ENCODE results near the gene SMC6. TPM values are rescaled to one million over a fixed set of nuclear protein-coding genes. Genes with fewer than 3 reads are reported as not detected.

The SMC6 gene, protein sequence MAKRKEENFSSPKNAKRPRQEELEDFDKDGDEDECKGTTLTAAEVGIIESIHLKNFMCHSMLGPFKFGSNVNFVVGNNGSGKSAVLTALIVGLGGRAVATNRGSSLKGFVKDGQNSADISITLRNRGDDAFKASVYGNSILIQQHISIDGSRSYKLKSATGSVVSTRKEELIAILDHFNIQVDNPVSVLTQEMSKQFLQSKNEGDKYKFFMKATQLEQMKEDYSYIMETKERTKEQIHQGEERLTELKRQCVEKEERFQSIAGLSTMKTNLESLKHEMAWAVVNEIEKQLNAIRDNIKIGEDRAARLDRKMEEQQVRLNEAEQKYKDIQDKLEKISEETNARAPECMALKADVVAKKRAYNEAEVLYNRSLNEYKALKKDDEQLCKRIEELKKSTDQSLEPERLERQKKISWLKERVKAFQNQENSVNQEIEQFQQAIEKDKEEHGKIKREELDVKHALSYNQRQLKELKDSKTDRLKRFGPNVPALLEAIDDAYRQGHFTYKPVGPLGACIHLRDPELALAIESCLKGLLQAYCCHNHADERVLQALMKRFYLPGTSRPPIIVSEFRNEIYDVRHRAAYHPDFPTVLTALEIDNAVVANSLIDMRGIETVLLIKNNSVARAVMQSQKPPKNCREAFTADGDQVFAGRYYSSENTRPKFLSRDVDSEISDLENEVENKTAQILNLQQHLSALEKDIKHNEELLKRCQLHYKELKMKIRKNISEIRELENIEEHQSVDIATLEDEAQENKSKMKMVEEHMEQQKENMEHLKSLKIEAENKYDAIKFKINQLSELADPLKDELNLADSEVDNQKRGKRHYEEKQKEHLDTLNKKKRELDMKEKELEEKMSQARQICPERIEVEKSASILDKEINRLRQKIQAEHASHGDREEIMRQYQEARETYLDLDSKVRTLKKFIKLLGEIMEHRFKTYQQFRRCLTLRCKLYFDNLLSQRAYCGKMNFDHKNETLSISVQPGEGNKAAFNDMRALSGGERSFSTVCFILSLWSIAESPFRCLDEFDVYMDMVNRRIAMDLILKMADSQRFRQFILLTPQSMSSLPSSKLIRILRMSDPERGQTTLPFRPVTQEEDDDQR
- total RNA-seq = 33.4 and 36.6 TPM in 2 replicates

- intact Hi-C loops (cut with micrococcal nuclease) = loop anchor here (1.0 to 5.0 kb wide), 9 partner anchors 13 to 1612 kb away; partner anchors contain the start of gene RDH14
These were observed at the start of gene SMC6, which contains the start of gene GEN1 for GRCh38 chr2:17753803-17754663. TSS of gene SMC6 (minus strand) at chr2:17753810. CDS start at chr2:17745946, 7,864 bp downstream. TSS of gene GEN1 (plus strand) at chr2:17754138. CDS start at chr2:17759944, 5,806 bp downstream.

DNA sequence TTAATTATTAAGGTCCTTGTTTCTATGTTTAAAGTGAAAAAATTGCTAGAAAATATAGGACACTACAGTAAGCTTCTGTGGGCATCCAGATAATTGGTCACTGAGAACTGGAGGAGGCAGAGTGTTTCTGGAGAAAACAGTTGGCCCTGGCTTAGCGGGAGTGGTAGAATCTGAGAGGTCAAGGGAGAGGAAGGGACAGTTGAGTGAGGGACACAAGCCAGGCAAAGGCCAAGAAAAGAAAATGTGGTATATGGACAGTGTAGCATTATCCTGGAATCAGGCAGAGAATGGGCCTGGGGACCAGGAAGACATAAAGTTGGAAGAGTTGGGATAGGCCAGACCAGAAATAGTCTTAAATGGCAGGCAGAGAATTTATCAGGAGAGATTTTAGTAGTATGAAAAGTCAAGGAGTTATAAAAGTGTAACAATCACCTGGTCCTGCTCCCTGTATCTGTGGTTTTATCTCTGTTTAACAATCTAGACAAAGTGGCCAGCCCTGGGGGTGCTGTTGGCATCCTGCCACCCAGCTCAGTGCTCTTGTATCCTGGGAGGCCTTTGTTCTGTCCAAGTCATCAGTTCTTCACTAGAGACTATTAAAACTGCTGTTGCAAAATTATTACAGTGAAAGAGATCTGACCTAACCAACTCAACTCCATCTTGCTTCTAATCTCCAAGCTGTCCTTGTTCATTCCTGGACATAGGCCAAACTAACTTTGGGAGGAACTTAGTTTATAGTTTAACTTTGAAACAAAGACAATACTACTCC is 47.3 kb upstream of the SMC6 start:
- intact Hi-C loops (cut with micrococcal nuclease) = no loop called here

- intact Hi-C loops (cut with micrococcal nuclease) = no loop called here
These were observed 46.6 kb upstream of the SMC6 start for GRCh38 chr2:17800219-17800618.

DNA sequence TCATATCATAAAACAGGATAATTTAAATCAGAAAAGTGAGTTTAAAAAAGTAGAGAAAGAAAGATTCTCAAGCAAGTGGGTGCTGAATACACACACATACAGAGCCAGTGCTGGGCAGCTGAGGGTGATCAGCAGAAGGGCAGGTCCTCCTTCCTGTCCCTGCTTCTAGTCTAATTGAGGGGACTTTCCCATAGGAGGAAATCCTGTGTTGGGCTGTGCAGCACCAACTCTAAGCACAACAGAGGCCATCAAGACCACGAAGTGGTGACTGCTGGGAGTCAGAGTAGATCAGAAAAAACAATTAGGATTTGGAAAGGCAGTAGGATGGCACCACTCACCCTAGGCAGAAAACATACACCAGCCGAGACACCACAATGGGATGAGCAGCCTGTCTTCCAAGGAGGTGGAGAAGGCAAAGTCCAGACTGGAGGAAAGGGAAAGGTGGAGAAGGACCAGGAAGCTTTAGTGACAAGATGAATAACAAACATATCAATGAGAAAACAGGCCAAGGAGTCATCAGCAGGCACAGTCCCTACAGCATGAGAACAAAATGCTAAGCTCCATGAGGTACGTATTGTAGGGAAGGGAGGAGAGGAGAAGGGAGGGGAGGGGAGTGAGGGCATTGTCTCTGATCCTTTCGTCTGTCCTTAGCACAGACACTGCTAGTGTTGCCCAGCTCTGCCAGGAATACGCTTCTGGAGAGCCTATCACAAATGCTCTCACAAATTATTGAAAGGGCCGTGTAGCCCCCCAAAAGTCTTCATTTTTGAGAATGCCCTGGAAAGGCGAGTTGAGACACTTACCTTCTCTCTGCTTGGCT is 45.9 kb upstream of the SMC6 start:
- intact Hi-C loops (cut with micrococcal nuclease) = no loop called here

DNA sequence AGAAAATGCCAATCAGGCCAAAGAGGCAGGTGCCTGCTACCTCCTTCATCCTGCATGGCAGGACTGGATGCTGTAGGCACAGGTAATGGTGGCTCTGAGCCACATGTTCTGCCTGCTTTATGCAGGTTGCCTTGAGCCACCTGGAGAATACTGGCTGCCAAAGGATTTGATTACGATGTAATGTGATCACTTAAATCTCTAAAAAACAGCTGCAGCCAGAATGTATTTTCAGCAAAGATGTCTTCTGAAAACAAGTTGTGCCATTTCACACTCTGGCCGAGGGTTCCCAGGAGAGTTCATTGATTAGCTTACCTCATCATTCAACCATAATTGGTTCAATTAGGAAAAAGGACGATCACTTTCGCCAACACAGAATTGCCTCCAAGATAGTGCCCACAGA is 44.7 kb upstream of the SMC6 start:
- intact Hi-C loops (cut with micrococcal nuclease) = no loop called here

DNA sequence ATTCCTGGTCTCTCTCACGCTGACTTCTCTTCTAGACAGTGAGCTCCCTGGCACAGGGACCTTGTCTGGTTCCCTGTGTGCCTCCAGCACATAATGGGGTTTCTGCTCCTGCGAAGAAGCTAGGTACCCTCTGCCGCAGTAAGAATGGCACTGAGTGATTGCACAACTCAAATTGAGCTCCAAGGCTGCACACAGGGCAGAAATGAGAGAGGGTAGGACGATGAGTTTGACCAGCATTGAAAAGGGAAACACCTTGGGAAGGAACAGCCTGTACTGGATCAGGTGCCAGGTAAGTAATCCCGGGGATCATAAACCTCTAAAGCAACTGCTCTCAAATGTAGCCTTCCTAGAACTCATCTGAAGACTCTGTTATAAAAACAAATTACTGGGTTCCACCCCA is 41.7 kb upstream of the SMC6 start:
- intact Hi-C loops (cut with micrococcal nuclease) = no loop called here

GRCh38 chr2:17793803-17794354 is 40.3 kb upstream of the SMC6 start:
- intact Hi-C loops (cut with micrococcal nuclease) = no loop called here

DNA sequence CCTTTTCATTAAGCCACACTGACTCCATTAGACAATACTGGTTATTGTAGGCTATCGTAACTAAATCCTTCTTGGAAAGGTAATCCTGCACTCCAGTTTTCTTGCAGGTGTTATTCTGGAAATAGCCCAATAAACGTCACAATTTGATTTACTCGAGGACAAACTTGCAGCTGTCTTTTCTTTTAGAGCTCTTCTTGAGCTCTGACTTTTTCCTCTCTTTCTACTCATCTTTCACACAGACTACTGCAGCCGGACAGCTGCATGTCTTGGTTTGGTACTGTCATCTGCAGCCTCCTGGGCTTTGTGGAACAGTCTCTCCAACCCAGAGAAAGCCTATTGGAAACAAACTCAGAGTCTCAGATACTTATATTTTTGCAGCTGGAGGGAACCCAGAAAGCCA is 39.7 kb upstream of the SMC6 start:
- intact Hi-C loops (cut with micrococcal nuclease) = no loop called here

DNA sequence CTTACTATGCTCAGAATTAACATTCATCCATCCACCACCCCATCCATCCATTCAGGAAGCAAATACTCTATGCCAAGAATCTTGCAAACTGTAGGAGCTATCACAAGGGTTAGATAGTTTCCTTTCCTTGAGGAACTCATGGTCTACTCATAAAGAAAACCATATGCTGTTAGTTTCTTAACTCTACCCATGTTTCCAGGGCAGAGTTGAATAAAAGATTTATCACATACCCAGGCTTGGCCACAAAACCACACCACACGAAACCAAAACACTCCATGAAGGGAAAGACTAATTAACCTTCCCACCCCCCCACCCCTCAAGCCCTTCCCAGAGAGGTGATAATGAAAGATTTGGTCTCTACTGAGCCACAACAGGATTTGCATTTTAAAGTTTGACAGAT is 38.9 kb upstream of the SMC6 start:
- intact Hi-C loops (cut with micrococcal nuclease) = no loop called here

DNA sequence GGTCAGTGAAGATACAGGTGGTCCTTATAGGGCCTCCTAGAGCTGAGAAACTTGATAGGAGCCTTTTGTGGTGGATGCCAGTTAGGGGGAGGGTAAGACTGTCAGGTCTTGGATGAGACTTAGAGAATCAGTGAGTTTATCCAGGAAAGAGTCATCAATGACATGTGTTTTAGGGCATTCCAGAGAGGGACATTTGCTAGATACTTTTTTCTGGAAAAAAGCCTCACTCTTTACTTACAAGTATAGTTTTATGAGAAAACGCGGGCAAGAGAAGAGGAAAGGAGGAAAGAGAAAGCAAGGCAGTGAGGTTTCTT is 38.2 kb upstream of the SMC6 start:
- intact Hi-C loops (cut with micrococcal nuclease) = no loop called here

- intact Hi-C loops (cut with micrococcal nuclease) = no loop called here
These were observed 37.7 kb upstream of the SMC6 start for GRCh38 chr2:17791121-17791816.

DNA sequence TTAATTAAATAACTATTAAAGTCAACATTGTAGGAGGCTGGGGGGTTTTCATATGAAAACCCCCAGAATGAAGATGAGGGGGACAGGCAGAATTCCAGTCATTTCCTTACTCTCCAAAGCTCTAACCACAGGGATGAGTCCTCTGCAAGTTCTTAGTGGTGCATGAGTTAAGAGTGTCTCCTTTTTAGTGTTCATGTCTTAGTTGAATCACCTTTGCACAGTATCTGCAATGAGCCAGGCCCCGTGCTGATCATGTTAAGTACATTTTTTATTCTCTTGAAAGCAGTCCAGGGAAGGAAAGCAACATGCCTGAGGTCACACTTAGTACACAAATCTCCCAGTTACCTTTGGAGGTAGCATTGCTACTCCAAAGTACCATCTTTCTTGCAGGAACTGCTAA is 36.9 kb upstream of the SMC6 start:
- intact Hi-C loops (cut with micrococcal nuclease) = no loop called here

GRCh38 chr2:17788773-17789172 is 35.2 kb upstream of the SMC6 start:
- intact Hi-C loops (cut with micrococcal nuclease) = no loop called here

GRCh38 chr2:17786727-17787126 is 33.1 kb upstream of the SMC6 start:
- intact Hi-C loops (cut with micrococcal nuclease) = no loop called here

GRCh38 chr2:17781482-17781881 is 27.9 kb upstream of the SMC6 start:
- intact Hi-C loops (cut with micrococcal nuclease) = no loop called here

DNA sequence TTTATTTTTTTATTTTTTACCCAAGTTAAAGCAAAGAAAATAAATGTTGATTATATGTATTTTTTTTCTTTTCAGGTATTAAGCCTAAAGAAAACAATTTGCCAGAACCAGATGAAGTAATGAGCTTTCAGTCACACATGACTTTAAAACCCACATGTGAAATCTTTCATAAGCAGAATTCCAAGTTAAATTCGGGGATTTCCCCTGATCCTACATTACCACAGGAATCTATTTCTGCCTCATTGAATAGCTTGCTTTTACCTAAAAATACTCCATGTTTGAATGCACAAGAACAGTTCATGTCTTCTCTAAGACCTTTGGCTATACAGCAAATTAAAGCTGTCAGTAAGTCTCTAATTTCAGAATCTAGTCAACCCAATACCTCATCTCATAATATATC is 26.9 kb upstream of the SMC6 start:
- intact Hi-C loops (cut with micrococcal nuclease) = no loop called here

DNA sequence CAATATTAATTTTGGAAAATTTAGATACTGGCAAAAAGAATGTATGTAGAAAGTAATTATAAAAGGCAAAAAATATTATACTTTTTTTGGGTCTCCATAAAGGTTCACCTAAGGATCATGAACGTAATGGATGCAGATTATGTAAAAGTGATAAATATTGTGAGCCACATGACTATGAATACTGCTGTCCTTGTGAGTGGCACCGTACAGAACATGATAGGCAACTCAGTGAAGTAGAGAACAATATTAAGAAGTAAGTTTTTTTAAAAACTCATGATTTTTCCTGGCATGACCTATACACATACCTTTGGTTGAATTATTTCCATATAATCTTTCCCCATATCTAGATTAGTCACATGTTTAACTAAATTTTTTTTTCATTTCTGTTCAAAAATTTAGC is 18.9 kb upstream of the SMC6 start:
- intact Hi-C loops (cut with micrococcal nuclease) = no loop called here

- intact Hi-C loops (cut with micrococcal nuclease) = no loop called here
These were observed 18.3 kb upstream of the SMC6 start for GRCh38 chr2:17771956-17772355.

- intact Hi-C loops (cut with micrococcal nuclease) = no loop called here
These were observed 15.3 kb upstream of the SMC6 start for GRCh38 chr2:17768894-17769293.

Measured in T-helper 1 cell treated with Interleukin-12 subunit alpha and Interleukin-12 subunit beta and Interleukin-4 antibody, amounts not matched to agents 30 ng/mL and 1 ng/mL, for 36 hours (primary cell).